Esophagus (tissue), 2 donors: Measurements from ENCODE around the gene ATAT1. TPM values are rescaled to one million over a fixed set of nuclear protein-coding genes. Genes with fewer than 3 reads are reported as not detected.

Source experiments
- H3K27ac ChIP-seq, 2 donors: one replicate each; pipeline ENCODE4 v1.5.1; 2013; ENCODE audit warnings: low read depth in 2 of 2, mild to moderate bottlenecking in 2 of 2, inconsistent platforms in 1 of 2, low read length in 1 of 2, moderate library complexity in 1 of 2
- H3K27me3 ChIP-seq, 2 donors: one replicate each; pipeline ENCODE4 v1.6.1; 2013; ENCODE audit warnings: low read length in 2 of 2, control low read depth in 1 of 2, mild to moderate bottlenecking in 1 of 2; ENCODE audit not compliant: insufficient read depth in 2 of 2, control insufficient read depth in 1 of 2
- H3K36me3 ChIP-seq, 2 donors: one replicate each; pipeline ENCODE4 v1.6.1; 2013; ENCODE audit warnings: low read length in 1 of 2; ENCODE audit not compliant: control insufficient read depth in 2 of 2, insufficient read depth in 2 of 2
- H3K4me1 ChIP-seq, 2 donors: one replicate each; pipeline ENCODE4 v1.6.1; 2013; ENCODE audit warnings: low read length in 1 of 2; ENCODE audit not compliant: control insufficient read depth in 2 of 2, insufficient read depth in 2 of 2
- H3K4me3 ChIP-seq, 2 donors: one replicate each; pipeline ENCODE4 v1.5.1; 2013; ENCODE audit warnings: low read length in 2 of 2, mild to moderate bottlenecking in 2 of 2, low read depth in 1 of 2, moderate library complexity in 1 of 2
- H3K9me3 ChIP-seq, 2 donors: one replicate each; pipeline ENCODE4 v1.6.1; 2013; ENCODE audit warnings: mild to moderate bottlenecking in 2 of 2, low read depth in 1 of 2, low read length in 1 of 2, moderate library complexity in 1 of 2; ENCODE audit not compliant: control insufficient read depth in 2 of 2, insufficient read depth in 1 of 2
- WGBS, 2 donors: extraction: QIAGEN DNeasy Blood & Tissue Kit; methylation state at CpG; one replicate each; pipeline ENCODE4 v1.1.7; 2013; 5-methylcytosine and 5-hydroxymethylcytosine counted together
- polyA plus RNA-seq, 2 donors: library from polyadenylated mRNA; stranded (reverse); fragments of 200-250 nt; gene quantifications; one replicate each; pipeline ENCODE4 v1.2.3, GENCODE V29; 2013
- donor health status: healthy with polysubstance abuse.
- donor health status: Bipolar disorder and iron deficiency.

Gene ATAT1
- polyA plus RNA-seq, 2 donors, result 5.0 to 6.8 TPM

DNA sequence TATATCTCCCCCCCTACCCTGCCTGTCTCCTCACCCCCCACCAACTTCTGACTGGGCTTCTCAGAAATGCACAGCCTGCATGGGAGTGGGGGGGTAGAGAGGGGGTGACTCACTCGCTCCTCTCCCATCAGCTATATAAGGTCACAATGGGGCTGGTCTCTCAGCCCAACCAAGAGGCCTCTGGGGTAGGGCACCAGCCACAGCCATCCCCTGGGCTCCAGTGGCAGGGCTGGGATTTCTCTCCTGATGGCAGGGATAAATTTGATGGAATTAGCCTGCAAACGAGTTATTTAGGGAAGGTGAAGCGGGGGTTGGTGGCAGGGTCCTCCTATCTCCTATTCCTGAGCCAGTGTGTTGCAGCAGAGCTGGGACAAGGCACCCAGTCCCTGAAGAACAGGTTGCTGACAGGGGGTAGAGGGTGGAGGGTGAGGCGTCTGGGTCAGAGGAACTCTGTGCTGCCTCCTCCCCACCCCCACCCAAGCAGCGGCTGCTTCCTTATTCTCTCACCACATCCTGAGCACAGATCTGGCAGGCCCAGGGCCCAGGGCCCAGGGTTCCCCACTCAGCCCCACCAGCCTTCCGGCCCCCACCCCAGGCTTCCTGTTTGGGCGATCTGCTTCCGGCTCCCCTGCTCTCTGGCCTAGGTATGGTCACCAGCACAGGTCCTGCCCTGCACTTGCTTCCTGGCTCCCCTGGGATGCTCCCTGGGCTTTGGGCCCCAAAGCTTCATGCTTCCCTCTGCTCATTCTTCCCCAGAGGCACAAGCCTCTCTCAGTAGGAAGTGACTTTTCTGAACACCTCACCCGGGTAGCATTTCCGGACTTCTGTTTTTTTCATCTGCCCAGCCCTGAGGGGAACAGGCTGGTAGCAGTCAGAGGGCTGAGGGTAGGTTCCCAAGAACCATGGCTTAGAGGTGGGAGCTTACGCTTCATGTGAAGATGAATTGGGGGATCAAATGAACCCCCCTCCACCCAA is 55.8 kb downstream of the ATAT1 start:
- no peaks in the 10 kb centered on the region for H3K9me3 ChIP-seq
- peak overlapping the region; percentile 95 to 99 for H3K27ac ChIP-seq
- H3K4me3 ChIP-seq, result peak overlapping the region; percentile 55 to 77
- H3K36me3 ChIP-seq, result peaks cover 3 to 4% of the 10 kb centered on the region in 2 donors
- 8 to 27% methylated on average over 11 of the region's 11 CpGs for WGBS, 2 donors
- no peaks in the 10 kb centered on the region for H3K27me3 ChIP-seq
- H3K4me1 ChIP-seq, result peaks cover 0 to 14% of the 10 kb centered on the region in 2 donors

DNA sequence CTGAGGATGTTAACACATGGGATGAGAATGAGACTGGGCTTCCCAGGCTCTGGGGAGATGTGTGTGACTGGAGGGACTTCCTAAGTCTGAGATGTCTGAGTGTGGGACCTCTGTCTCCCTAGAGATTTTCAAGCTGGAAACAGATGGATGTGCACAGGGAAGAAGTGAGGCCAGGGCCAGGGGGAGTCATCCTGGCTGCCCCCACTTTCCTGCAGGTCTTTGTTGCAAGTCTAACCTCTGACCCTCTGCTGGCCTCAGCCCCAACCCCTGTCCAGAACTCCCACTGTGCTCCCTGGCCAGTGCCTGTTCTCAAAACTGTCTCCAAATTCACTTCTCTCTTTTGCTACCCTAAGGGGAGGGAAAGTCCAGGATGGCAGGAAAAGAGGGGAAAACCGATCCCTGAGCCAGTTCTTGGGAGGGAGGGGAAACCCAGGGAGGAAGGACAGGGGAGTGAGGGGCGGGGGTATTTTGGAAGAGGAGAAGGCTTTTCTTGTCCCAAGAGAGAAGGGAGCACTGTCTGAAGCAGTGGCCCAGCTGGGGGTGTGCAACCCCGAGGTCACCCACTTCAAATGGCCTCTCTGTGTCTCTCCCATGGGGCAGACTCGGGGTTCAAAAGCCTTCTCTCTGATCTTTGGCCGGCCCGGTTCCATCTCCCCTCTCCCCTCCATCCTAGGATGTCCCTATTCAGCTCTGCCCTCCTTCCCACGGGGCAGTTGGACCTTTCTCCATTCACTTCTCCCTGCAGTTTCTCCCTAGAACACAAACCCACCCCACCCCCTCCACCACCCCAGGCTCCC is 56.7 kb downstream of the ATAT1 start:
- 3 to 20% methylated on average over 7 of the region's 7 CpGs for WGBS, 2 donors
- peaks cover 2 to 20% of the 10 kb centered on the region in 2 donors for H3K4me1 ChIP-seq
- H3K4me3 ChIP-seq, result peak overlapping the region; percentile 55 to 77
- H3K27ac ChIP-seq, result peak overlapping the region; percentile 95 to 99
- no peaks in the 10 kb centered on the region for H3K9me3 ChIP-seq
- H3K36me3 ChIP-seq, result peaks cover 3 to 4% of the 10 kb centered on the region in 2 donors
- H3K27me3 ChIP-seq, result no peaks in the 10 kb centered on the region

DNA sequence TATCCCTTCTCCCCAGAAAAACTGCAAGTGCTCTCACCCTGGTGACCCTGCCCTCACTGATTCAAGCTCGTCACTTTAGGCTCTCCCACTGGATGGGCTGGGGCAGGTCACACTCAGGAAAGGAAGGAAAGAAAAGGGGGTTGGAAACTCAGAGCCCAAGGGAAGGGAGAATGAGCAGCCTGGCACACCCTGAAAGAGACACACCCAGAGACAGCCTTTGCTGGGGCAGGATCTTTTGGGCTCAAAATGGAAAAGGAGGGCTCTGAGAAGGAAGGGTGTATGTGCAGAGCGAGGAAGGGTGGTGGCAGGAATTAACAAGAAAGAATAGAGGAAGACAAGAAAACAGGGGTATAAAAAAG is 57.3 kb downstream of the ATAT1 start:
- Histone ChIP-seq H3K4me3 (peak overlapping the region; percentile 55 to 77), H3K4me1 (peaks cover 2 to 20% of the 10 kb centered on the region in 2 donors), H3K27me3 (no peaks in the 10 kb centered on the region), H3K9me3 (no peaks in the 10 kb centered on the region), H3K27ac (peak overlapping the region; percentile 95 to 99), H3K36me3 (peaks cover 3 to 4% of the 10 kb centered on the region in 2 donors)
- 2 to 18% methylated on average over 2 of the region's 2 CpGs for WGBS, 2 donors

DNA sequence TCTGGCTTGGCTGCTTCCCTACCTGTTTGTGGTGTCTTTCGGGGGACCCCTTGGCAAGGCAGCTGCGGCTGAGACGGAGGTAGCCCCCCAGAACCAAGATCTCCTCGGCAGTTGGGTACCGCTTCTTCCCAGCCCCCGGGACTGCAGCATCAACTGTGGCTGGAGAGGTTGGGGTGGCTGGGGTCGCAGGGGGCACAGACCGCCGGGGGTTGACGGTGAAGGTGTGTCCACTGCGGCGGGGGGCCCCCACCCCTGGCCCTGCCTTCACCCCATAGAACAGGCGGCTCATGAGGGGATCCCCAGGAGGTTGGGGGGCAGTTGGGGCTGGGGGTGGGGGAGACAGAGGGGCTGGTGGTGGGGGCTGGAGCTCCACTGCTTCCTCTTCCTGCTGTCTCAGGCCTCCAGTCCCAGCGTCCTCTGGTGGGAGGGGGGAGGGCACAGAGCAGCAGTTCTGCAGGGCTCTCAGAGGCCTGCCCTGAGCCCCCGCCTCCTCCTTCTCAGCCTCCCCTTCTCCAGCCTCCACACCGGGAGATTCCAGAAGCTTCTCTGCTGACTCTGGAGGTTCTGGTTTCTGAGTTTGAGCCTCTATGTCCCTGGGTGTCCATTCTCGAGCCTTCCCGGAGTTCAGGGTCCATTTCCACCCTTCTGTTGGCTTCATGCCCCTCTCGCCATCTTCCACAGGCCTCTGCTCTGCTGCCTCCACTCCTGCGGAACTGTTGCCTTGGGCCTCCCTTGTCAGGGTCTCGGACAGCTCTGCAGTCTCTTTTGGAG is 57.9 kb downstream of the ATAT1 start:
- Histone ChIP-seq H3K36me3 (peaks cover 3 to 4% of the 10 kb centered on the region in 2 donors), H3K27ac (peak overlapping the region; percentile 99), H3K4me3 (peak overlapping the region; percentile 77 to 79), H3K4me1 (peaks cover 2 to 20% of the 10 kb centered on the region in 2 donors), H3K27me3 (no peaks in the 10 kb centered on the region), H3K9me3 (no peaks in the 10 kb centered on the region)
- WGBS, 2 donors, result 6 to 17% methylated on average over 21 of the region's 21 CpGs

DNA sequence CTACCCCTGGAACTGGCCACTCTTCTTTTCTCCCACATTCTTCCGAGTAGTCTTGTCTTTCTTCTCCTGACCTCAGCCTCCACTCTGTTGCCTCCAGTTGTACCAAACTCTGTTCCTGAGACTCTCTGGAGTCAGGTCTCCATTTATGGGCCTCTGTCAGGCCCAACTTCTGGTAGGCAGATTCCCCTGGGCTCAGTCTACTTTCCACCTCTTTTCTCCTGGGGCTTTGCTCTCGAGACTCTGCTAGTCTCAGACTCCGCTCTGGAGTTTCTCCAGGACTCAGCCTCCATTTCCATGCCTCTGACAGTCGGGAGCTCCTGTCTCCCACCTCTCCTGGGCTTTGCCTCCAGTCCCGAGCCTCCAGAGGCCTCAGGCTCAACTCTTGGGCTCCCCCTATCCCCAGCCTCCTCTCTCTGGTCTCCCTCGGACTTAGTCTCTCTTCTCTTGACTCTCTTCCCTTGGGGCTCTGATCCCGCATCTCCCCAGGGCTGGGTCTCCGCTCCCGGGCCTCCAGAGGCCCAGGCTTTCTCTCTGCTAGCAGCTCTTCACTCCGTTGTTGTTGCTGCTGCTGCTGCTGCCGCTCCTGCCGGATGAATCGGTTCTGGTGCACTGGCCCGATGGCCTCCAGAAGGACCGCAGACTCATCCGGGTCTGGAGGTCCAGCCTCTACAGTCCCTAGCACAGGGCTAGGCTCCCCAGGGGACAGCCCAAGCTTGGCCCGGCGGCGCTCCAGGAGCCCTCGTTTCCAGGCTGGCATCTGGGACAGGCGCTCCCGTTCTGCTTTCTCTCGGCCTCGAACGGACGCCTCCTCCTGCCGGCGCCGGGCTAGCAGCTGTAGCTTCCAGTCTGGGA is 58.7 kb downstream of the ATAT1 start:
- peaks cover 2 to 21% of the 10 kb centered on the region in 2 donors for H3K4me1 ChIP-seq
- peaks cover 0 to 1% of the 10 kb centered on the region in 2 donors for H3K36me3 ChIP-seq
- H3K27me3 ChIP-seq, result no peaks in the 10 kb centered on the region
- peak overlapping the region; percentile 99 for H3K27ac ChIP-seq
- no peaks in the 10 kb centered on the region for H3K9me3 ChIP-seq
- 13 to 28% methylated on average over 29 of the region's 29 CpGs for WGBS, 2 donors
- H3K4me3 ChIP-seq, result peak overlapping the region; percentile 77 to 79

DNA sequence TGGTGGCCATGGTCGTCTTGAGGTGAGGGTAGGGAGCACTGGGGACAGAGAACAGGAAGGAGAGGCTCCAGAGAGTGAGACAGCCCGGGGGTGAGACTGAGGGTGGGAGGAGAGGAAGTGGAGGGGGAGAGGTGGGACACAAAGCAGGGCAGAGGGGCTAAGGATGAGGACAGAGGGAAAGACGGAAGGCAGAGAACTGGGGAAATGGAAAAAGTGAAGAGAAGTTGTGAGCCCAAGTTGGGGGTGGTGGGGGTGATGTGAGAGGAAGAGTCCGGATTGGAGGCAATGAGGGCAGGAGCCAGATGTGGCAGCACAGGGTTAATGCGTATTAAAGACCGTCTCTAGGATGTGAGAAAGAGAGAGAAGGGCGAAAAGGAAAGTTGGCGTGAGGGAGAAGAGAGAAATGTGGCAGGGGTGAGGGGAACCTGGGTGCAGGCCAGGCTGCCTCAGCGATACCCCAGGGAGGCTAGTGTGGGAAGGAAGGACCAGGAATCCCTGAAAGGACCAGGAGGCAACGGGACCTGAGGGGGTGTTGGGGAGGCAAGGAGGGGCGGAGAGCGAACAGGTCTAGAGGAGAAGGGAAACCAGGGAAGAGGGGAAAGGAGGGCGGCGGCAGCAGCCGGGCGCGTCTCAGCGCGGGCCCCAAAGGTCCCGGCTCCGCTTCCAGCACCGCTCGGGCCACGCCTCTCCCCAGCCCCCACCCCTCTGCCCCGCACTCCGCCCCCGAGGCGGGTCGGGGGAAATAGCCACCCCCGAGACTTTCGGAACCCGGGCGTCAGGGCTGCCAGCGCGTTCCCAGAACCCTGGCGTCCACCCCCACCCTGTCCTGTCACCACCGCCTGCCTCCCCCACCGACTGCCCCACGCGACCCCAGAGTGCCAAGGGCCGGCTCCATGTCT is 59.6 kb downstream of the ATAT1 start, which contains the start of gene PPP1R18:
TSS of gene PPP1R18 (minus strand) at position 637 of the 899 bp plus-strand sequence. CDS start at position 10, 627 bp downstream.
- H3K27ac ChIP-seq, result peak within 1 kb of the TSS; percentile 99
- no peaks in the 10 kb centered on the region for H3K9me3 ChIP-seq
- WGBS, 2 donors, result 1 to 2% methylated on average over 19 to 41 of the region's 41 CpGs
- no peaks in the 10 kb centered on the region for H3K36me3 ChIP-seq
- no peaks in the 10 kb centered on the region for H3K27me3 ChIP-seq
- H3K4me3 ChIP-seq, result peak within 1 kb of the TSS; percentile 77 to 79
- peaks cover 2 to 21% of the 10 kb centered on the region in 2 donors for H3K4me1 ChIP-seq

DNA sequence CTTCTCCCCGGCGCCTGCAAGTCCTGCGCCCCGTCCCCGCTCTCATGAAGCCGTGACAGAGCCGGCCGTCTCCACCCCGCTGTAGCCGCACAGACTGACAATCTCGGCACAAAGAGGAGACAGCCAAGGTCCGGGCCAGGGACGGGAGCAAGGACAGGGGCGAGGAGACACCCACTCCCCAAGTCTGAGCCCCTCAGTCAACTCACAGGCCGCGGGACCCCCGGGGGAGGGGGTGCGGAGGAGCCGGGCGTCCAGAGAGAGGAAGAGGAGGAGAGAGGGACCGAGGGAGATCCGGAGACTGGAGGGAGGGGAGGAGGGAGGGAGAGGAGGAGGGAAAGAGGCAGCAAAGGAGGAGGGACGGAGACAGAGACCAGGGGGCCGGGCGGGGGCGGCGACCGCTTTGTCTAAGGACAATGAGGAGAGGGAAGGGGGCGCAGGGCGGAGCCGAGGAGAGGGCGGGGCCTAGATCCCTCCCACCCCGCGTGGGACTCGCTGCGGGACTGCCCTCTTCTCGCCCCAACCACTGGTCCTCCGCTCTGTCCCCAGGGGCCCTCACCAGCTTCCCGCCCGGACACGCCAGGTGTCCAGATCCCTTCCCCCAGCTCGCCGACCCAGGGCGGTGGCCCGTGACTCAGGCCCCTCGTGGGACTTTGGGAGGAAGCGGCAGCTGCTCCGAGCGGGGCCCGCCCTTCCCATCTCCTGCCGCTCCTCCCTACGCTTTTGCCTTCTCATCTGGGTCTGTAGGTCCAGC is 60.4 kb downstream of the ATAT1 start:
- H3K4me1 ChIP-seq, result peaks cover 2 to 20% of the 10 kb centered on the region in 2 donors
- no peaks in the 10 kb centered on the region for H3K9me3 ChIP-seq
- H3K36me3 ChIP-seq, result no peaks in the 10 kb centered on the region
- WGBS, 2 donors, result 0 to 1% methylated on average over 48 to 52 of the region's 52 CpGs
- no peaks in the 10 kb centered on the region for H3K27me3 ChIP-seq
- H3K4me3 ChIP-seq, result peak overlapping the region; percentile 77 to 79
- peak overlapping the region; percentile 99 for H3K27ac ChIP-seq
